K562 (cell line): ENCODE results near the gene PPP1CC. TPM values are rescaled to one million over a fixed set of nuclear protein-coding genes. Genes with fewer than 3 reads are reported as not detected.

Experiments
- ATAC-seq: fragments of 200-7000 bp; cut with Tn5 transposase; 3 replicates; pipeline ENCODE4 v1.9.1; 2020; ENCODE audit warnings: moderate library complexity
- BruUV-seq: library from RNA; stranded (reverse); fragments of 400-500 nt; replicated peaks from 2 replicates; lab custom pipeline; 2021; lab: Mats Ljungman, UMichigan
- CTCF ChIA-PET: fragments of 300-600 bp; formaldehyde crosslinking; extraction: SDS; loops from one replicate; lab custom pipeline; 2021; ENCODE audit warnings: low intra/inter-chr PET ratio; lab: Yijun Ruan, JAX
- POLR2A ChIA-PET: fragments of 300-600, 350-650 bp; sonication (Branson Sonifier 250); formaldehyde crosslinking; extraction: SDS; loops from one replicate; lab custom pipeline; 2021; ENCODE audit warnings: antibody characterized with exemption, inconsistent platforms; lab: Yijun Ruan, JAX
- DNase-seq, 4 experiments: peaks; one replicate each; pipeline versions ENCODE4 v3.0.0 to v3.0.0-alpha.2; 2011 to 2018; ENCODE audit warnings: low spot score in 3 of 4, mixed read lengths in 3 of 4; ENCODE audit errors: extremely low read depth in 1 of 4
- FAIRE-seq: peaks from 2 replicates; lab custom pipeline; 2011; peaks lifted over from hg19 to GRCh38; lab: Jason Lieb, UNC
- H2AFZ ChIP-seq: 2 replicates; pipeline ENCODE4 v1.6.0; 2011; ENCODE audit warnings: low read depth, low read length, control low read depth, inconsistent platforms
- H3K27ac ChIP-seq: fragments of 200-600 bp; 3 replicates; pipeline ENCODE4 v1.8.0; 2011; ENCODE audit warnings: low read depth, mild to moderate bottlenecking, control low read depth, inconsistent platforms, low read length, moderate library complexity, mixed read lengths; ENCODE audit errors: extremely low read depth
- H3K27me3 ChIP-seq, 2 experiments: fragments of 300-600 bp in 1 of 2; 2 replicates in 1 of 2; 3 replicates in 1 of 2; pipeline versions ENCODE4 v1.6.0 to v1.8.0; 2011; ENCODE audit warnings: inconsistent platforms in 2 of 2, low read length in 2 of 2, mild to moderate bottlenecking in 1 of 2, mixed read lengths in 1 of 2, moderate library complexity in 1 of 2; ENCODE audit not compliant: control insufficient read depth in 2 of 2, insufficient read depth in 2 of 2
- H3K36me3 ChIP-seq: fragments of 300-600 bp; 3 replicates; pipeline ENCODE4 v1.8.0; 2011; ENCODE audit warnings: mild to moderate bottlenecking, low read length, inconsistent platforms; ENCODE audit not compliant: control insufficient read depth, insufficient read depth
- H3K4me1 ChIP-seq, 2 experiments: fragments of 200-600 bp in 1 of 2; replicated peaks in 1 of 2; 2 replicates in 1 of 2; 3 replicates in 1 of 2; pipeline versions ENCODE4 v1.5.1 to v1.8.0; 2011; ENCODE audit warnings: inconsistent platforms in 2 of 2, low read length in 2 of 2, mild to moderate bottlenecking in 1 of 2, mixed read lengths in 1 of 2, moderate library complexity in 1 of 2; ENCODE audit not compliant: control insufficient read depth in 2 of 2, insufficient read depth in 2 of 2
- H3K4me2 ChIP-seq: 2 replicates; pipeline ENCODE4 v1.6.1; 2011; ENCODE audit warnings: low read length, control low read depth, inconsistent platforms, mixed read lengths; ENCODE audit not compliant: insufficient read depth
- H3K4me3 ChIP-seq: fragments of 200-600 bp; sonication (generic), shearing (Covaris generic); 2 replicates; pipeline ENCODE4 v1.5.1; 2016; ENCODE audit warnings: control low read depth, inconsistent platforms
- H3K79me2 ChIP-seq: fragments of 200-600 bp; 3 replicates; pipeline ENCODE4 v1.8.0; 2011; ENCODE audit warnings: low read length, inconsistent platforms; ENCODE audit not compliant: control insufficient read depth, insufficient read depth
- H3K9ac ChIP-seq, 2 experiments: 2 replicates each; pipeline versions ENCODE4 v1.6.0 to v1.6.1; 2011; ENCODE audit warnings: low read depth in 2 of 2, low read length in 2 of 2, control low read depth in 1 of 2, inconsistent platforms in 1 of 2, mild to moderate bottlenecking in 1 of 2, mixed read lengths in 1 of 2; ENCODE audit not compliant: insufficient read depth in 1 of 2
- H3K9me1 ChIP-seq: one replicate; pipeline ENCODE4 v1.6.0; 2011; ENCODE audit warnings: inconsistent platforms, mild to moderate bottlenecking, low read length, moderate library complexity; ENCODE audit not compliant: control insufficient read depth, insufficient read depth
- H3K9me3 ChIP-seq: replicated peaks from 2 replicates; pipeline ENCODE4 v1.5.1; 2011; ENCODE audit warnings: low read depth, low read length, inconsistent platforms; ENCODE audit not compliant: control insufficient read depth, insufficient read depth
- H4K20me1 ChIP-seq: replicated peaks from 2 replicates; pipeline ENCODE4 v1.6.1; 2011; ENCODE audit warnings: low read length, inconsistent platforms, mixed read lengths; ENCODE audit not compliant: control insufficient read depth, insufficient read depth
- ERF ChIP-seq: fragments of 450-650 bp; formaldehyde crosslinking; IDR thresholded peaks from 2 replicates; pipeline ENCODE4 v1.4.0; 2020; ENCODE audit warnings: mild to moderate bottlenecking, mixed read lengths
- MAFG ChIP-seq: fragments of 450-650 bp; conservative IDR thresholded peaks from 2 replicates; pipeline ENCODE4 v1.6.1; 2016; ENCODE audit warnings: missing genetic modification characterization, missing compliant biosample characterization
- MTA1 ChIP-seq: fragments of 450-650 bp; IDR thresholded peaks from 2 replicates; pipeline ENCODE4 v1.6.1; 2017; ENCODE audit warnings: borderline replicate concordance
- MTF1 ChIP-seq: fragments of 250-450 bp; sonication (Bioruptor Pico); IDR thresholded peaks from 2 replicates; pipeline ENCODE4 v1.9.0; 2021; ENCODE audit warnings: moderate library complexity, mild to moderate bottlenecking, inconsistent platforms, borderline replicate concordance
- NR4A1 ChIP-seq, 2 experiments: fragments of 250-450 bp in 1 of 2; fragments of 450-650 bp in 1 of 2; sonication (Bioruptor Pico) in 1 of 2; IDR thresholded peaks; 2 replicates each; pipeline versions ENCODE4 v1.4.0 to v1.6.1; 2016 to 2020; ENCODE audit warnings: mild to moderate bottlenecking in 2 of 2, missing compliant biosample characterization in 1 of 2, missing genetic modification characterization in 1 of 2, moderate library complexity in 1 of 2
- NRF1 ChIP-seq, 2 experiments: fragments of 450-650 bp; IDR thresholded peaks in 1 of 2; conservative IDR thresholded peaks in 1 of 2; 2 replicates each; pipeline ENCODE4 v1.6.1; 2014; ENCODE audit warnings: mild to moderate bottlenecking in 2 of 2
- ZNF140 ChIP-seq: fragments of 250-450 bp; sonication (Bioruptor Pico); IDR thresholded peaks from 2 replicates; pipeline ENCODE4 v1.8.0; 2021; ENCODE audit warnings: moderate library complexity, mild to moderate bottlenecking, inconsistent platforms
- ZNF311 ChIP-seq: fragments of 250-450 bp; sonication (Bioruptor Pico); IDR thresholded peaks from 2 replicates; pipeline ENCODE4 v1.4.0; 2020; ENCODE audit warnings: mild to moderate bottlenecking, moderate library complexity
- WGBS: fragments of 100-300 bp; shearing (Covaris generic); methylation state at CpG from one replicate; pipeline ENCODE4 v1.1.6; 2016; ENCODE audit warnings: low coverage, mixed read lengths; ENCODE audit not compliant: insufficient coverage; ENCODE audit errors: missing lambda C conversion rate; 5-methylcytosine and 5-hydroxymethylcytosine counted together
- in situ Hi-C: fragments of 300-500 bp; cut with MboI; formaldehyde crosslinking; loops from 4 replicates; pipeline ENCODE4 v1.15.0; 2018; ENCODE audit warnings: inconsistent platforms, mixed read lengths
- intact Hi-C: fragments of 100-400 bp; cut with micrococcal nuclease; formaldehyde crosslinking; loops from 2 replicates; pipeline ENCODE4 v1.14.2; 2022
- polyA plus RNA-seq, 8 experiments: library from polyadenylated mRNA; depleted of rRNA in 4 of 8; stranded (reverse) in 5 of 8; unstranded in 3 of 8; fragments of >200 nt; fragmentation: Nextera tagmentation in 2 of 8; fragmentation: Illumina TruSeq in 1 of 8; extraction: Ambion mirVana in 2 of 8; extraction: Trizol in 1 of 8; gene quantifications; 2 replicates each; pipeline versions ENCODE4 v1.2.1 to v1.2.3, GENCODE V29; 2011 to 2014; ENCODE audit warnings: inconsistent platforms in 1 of 8, missing spikeins in 1 of 8
- total RNA-seq, 7 experiments: library from RNA; depleted of rRNA in 6 of 7; stranded (reverse); fragments of >200 nt in 6 of 7; fragmentation: Illumina TruSeq in 2 of 7; extraction: Trizol in 2 of 7; gene quantifications; 2 replicates each; pipeline versions ENCODE4 v1.2.1 to v1.2.3, GENCODE V29; 2011 to 2021; ENCODE audit warnings: low replicate concordance in 1 of 7

PPP1CC gene
- total and polyA plus RNA-seq, 9 of the 15 experiments (the other 6 are each of a cell fraction or from before 2014, with no cell fraction given) = 67.4 to 286 (median 195) TPM

DNA sequence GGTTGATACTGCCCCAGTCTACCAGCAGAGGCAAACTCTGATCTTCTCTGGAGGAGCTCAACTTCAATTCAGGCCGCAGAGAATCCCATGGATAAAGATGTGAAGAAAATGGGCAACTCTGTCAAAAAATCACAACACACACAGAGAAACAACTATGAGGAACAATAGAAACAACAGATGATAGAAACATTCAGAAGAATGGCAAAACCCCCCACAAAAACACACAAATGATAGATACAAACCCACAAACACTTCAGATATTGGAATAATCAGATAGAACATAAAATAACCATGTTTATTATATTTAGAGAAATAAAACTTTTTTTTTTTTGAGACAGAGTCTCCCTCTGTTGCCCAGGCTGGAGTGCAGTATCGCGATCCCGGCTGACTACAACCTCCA, 33.8 kb downstream of the PPP1CC start:
- intact Hi-C loops (no loop called here), in situ Hi-C loops (no loop called here)
- FAIRE-seq = no peak
- no peak overlapping the region for H2AFZ ChIP-seq
- no peaks in the 10 kb centered on the region for H3K79me2 ChIP-seq
- no peaks in the 10 kb centered on the region for H3K27me3 ChIP-seq
- no peak overlapping the region for H3K4me3 ChIP-seq
- no peaks in the 10 kb centered on the region for H3K9me1 ChIP-seq
- H3K9ac ChIP-seq = no peak overlapping the region
- POLR2A ChIA-PET = interaction anchor here (0.6 to 1.6 kb wide), 4 partner anchors 10 to 213 kb away, joined by 3 to 4 read pairs (median 4); partner anchors contain the start of gene TCTN1
- no peaks in the 10 kb centered on the region for H3K4me1 ChIP-seq
- TF ChIP-seq ERF (CRISPR knock-in tag) = no peak
- TF ChIP-seq ZNF311 (CRISPR knock-in tag) = no peak
- no peak for TF ChIP-seq MTF1
- TF ChIP-seq MAFG (tag) = no peak
- TF ChIP-seq NR4A1 (CRISPR knock-in tag; IDR thresholded peaks at IDR 0.05) = no peak
- TF ChIP-seq NR4A1 (tag; IDR thresholded peaks at IDR 0.05) = no peak
- TF ChIP-seq MTA1 = no peak
- WGBS = 73% methylated on average over 4 of the region's 4 CpGs
- CTCF ChIA-PET = no interaction called here
- no peaks in the 10 kb centered on the region for H3K9me3 ChIP-seq
- no TSS peak for BruUV-seq
- no peaks in the 10 kb centered on the region for H4K20me1 ChIP-seq
- DNase-seq = no peak
- ATAC-seq = no peak
- H3K27ac ChIP-seq = no peak overlapping the region
- H3K36me3 ChIP-seq = no peaks in the 10 kb centered on the region
- H3K4me2 ChIP-seq = no peak overlapping the region

DNA sequence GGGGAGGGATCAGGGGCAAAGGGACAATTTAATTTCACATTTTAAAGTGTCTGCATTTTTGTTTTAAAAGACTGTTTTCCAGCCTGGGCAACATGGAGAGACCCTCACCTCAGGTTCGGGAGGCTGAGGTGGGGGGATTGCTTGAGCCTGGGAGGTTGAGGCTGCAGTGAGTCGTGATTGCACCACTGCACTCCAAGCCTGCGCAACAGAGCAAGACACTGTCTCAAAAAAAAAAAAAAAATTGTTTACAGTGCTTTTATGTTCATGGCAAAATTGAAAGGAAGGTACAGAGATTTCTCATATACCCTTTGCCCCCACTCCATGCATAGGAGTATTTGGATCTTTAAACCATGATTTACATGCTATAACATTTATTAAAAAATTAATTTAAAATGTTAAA, 37.4 kb downstream of the PPP1CC start:
- ATAC-seq (no peak), FAIRE-seq (no peak), DNase-seq (no peak)
- H3K4me2 ChIP-seq = no peak overlapping the region
- no peaks in the 10 kb centered on the region for H4K20me1 ChIP-seq
- ChIA-PET CTCF (interaction anchor here (0.9 to 1.0 kb wide), 2 partner anchors 121 to 183 kb away, joined by 3 to 5 read pairs; no protein-coding TSS in a partner anchor), POLR2A (interaction anchor here (0.6 to 2.0 kb wide), 5 partner anchors 11 to 510 kb away, joined by 3 to 8 read pairs (median 3); no protein-coding TSS in a partner anchor)
- no TSS peak for BruUV-seq
- H3K4me3 ChIP-seq = no peak overlapping the region
- no peak overlapping the region for H3K9ac ChIP-seq
- no peaks in the 10 kb centered on the region for H3K9me3 ChIP-seq
- in situ Hi-C loops (no loop called here), intact Hi-C loops (no loop called here)
- no peaks in the 10 kb centered on the region for H3K79me2 ChIP-seq
- H3K27me3 ChIP-seq = no peaks in the 10 kb centered on the region
- no peaks in the 10 kb centered on the region for H3K36me3 ChIP-seq
- H3K4me1 ChIP-seq = peaks cover under 1 to 2% of the 10 kb centered on the region in 2 experiments; a peak in 1 of 5 replicates
- 13% methylated on average over 3 of the region's 3 CpGs for WGBS
- no peak overlapping the region for H3K27ac ChIP-seq
- H3K9me1 ChIP-seq = no peaks in the 10 kb centered on the region
- TF ChIP-seq NRF1 (conservative IDR thresholded peaks at IDR 0.05 in 1 of 2, IDR thresholded peaks at IDR 0.05 in 1 of 2) (peak in 1 of 2 experiments; percentile 40; a peak in 2 of 4 replicates), ZNF140 (no peak)
- no peak overlapping the region for H2AFZ ChIP-seq
